ENCODE data around the gene FLT3.

DNA sequence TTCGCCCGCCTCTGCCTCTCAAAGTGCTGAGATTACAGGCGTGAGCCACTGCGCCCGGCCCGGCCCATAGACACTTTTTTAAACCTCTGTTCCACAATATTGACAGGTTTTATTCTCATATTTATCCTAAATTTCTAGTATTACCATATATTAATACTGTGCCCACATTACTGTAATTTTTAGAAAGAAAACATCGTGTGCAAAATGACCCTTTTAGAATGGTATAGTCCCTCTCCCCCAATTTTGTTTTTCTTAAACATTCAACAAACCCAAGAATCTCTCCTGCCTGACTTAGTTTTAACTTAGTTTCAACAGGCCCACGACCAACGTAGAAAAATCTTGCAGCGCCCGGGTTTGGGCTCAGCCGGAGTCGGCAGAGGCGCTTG lies 140.4 kb downstream of the FLT3 start:
- TF ChIP-seq, protein P1, sequence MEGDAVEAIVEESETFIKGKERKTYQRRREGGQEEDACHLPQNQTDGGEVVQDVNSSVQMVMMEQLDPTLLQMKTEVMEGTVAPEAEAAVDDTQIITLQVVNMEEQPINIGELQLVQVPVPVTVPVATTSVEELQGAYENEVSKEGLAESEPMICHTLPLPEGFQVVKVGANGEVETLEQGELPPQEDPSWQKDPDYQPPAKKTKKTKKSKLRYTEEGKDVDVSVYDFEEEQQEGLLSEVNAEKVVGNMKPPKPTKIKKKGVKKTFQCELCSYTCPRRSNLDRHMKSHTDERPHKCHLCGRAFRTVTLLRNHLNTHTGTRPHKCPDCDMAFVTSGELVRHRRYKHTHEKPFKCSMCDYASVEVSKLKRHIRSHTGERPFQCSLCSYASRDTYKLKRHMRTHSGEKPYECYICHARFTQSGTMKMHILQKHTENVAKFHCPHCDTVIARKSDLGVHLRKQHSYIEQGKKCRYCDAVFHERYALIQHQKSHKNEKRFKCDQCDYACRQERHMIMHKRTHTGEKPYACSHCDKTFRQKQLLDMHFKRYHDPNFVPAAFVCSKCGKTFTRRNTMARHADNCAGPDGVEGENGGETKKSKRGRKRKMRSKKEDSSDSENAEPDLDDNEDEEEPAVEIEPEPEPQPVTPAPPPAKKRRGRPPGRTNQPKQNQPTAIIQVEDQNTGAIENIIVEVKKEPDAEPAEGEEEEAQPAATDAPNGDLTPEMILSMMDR (IDR thresholded peaks at IDR 0.05): no peak
- TF ChIP-seq EP300 (IDR thresholded peaks at IDR 0.05) (no peak), POLR2A (IDR thresholded peaks at IDR 0.05) (no peak)
